Left renal cortex interstitium (tissue), 4 donors: ENCODE results near the gene CORO2B. TPM values are rescaled to one million over a fixed set of nuclear protein-coding genes. Genes with fewer than 3 reads are reported as not detected.

Experiments used
- DNase-seq, 4 donors: peaks; one replicate each; pipeline ENCODE4 v3.0.0-alpha.2; 2013; ENCODE audit warnings: low read depth in 4 of 4, low spot score in 2 of 4, missing footprints in 1 of 4
- polyA plus RNA-seq, 4 donors: library from polyadenylated mRNA; unstranded; fragments of 120-200 nt; gene quantifications; one replicate each; pipeline ENCODE4 v1.2.1, GENCODE V29; 2013; ENCODE audit not compliant: insufficient read length in 4 of 4

The CORO2B gene
- polyA plus RNA-seq, 4 donors, result 20.5 to 24.9 (median 22.8) TPM

- DNase-seq, result no peak
These were observed 135.1 kb downstream of the CORO2B start for GRCh38 chr15:68713874-68714273.

DNA sequence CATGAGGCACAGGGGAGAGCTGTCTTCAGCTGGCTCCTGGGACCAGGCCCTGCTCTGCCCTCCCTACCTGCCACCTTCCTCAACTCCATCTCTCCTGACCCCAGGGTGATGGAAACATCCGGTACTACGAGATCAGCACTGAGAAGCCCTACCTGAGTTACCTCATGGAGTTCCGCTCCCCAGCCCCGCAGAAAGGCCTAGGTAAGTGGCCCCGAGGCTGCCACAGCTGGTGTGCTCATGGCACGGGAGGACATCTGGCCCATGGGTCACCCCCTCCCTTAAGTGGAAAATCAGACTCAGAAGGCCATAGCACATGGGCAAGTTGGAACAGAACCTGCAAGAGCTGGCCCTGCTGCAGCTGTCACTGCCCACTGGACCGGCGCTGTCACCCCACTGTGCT is 136.3 kb downstream of the CORO2B start:
- no peak for DNase-seq

GRCh38 chr15:68717951-68718350 is 139.2 kb downstream of the CORO2B start:
- DNase-seq, result no peak

DNA sequence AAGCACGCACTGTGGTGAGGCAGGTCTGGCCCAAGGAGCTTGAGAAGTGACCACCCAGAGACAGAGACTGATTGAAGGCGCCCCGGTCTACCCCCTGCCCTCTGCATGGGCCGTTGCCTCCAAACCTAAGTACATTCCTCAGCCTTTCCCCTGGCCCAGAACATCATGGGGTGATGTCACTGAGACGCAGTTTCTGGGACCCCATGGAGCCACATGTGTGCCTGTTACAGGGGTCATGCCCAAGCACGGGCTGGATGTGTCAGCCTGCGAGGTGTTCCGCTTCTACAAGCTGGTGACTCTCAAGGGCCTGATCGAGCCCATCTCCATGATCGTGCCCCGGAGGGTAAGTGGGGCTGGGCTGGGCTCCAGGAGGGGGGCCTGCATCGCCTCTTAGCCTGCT is 139.7 kb downstream of the CORO2B start:
- DNase-seq, result no peak

GRCh38 chr15:68719051-68719450 is 140.3 kb downstream of the CORO2B start:
- no peak for DNase-seq

DNA sequence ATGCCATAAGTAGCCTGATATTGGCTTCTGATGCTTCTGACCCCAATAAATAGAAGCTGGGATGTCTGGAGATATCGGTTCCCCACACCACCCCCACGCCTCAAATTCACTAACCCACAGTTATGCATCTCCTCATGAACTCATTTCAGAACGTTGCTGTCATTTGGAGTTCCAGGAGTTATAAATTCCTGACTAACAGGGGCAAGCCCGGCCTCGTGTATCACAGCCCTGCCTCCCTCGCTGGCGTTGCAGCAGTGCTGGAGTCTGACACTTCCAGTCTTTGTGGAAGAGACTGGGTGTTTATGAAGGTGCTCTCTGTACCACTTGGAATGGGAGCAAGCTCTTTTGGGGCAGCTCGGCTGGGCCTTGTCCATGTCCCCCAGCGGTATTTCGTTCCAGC is 140.9 kb downstream of the CORO2B start:
- no peak for DNase-seq

DNA sequence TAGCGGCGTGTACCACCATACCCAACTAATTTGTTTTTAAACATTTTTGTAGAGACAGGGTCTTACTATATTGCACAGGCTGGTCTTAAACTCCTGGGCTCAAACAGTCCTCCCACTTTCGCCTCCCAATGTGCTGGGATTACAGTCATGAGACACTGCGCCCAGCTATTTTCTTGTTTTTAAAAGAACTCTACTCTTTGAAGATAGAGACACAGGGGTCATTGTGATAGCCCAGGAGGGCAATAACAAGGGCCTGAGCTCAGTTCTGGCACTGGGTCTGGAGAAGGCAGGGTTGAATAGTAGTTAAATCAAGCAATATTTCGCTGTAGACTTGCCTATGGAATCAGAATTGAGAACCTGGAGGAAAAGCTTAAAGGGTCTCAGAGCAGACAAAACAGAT is 143.1 kb downstream of the CORO2B start:
- no peak for DNase-seq

- DNase-seq, result no peak
These were observed 146.9 kb downstream of the CORO2B start for GRCh38 chr15:68725736-68726135.

DNA sequence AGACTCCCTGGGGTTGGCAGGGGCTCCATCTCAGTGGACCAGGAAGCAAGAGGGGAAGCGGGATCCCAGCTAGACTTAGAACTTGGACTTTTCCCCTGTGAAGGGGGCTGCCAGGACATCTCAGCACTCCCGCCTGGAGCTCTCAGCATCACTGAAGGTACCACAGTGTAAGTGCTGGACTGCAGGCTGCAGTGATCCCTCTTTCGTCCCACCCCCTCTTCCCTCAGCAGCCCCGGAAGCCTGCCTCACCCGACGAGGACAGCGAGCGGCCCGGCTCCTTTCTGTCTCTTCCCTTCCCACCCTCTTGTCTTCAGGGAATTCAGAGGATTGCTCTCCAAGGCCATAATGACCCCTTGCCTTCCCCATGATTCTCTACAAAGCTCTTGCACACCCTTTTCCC is 147.5 kb downstream of the CORO2B start:
- DNase-seq, result no peak

DNA sequence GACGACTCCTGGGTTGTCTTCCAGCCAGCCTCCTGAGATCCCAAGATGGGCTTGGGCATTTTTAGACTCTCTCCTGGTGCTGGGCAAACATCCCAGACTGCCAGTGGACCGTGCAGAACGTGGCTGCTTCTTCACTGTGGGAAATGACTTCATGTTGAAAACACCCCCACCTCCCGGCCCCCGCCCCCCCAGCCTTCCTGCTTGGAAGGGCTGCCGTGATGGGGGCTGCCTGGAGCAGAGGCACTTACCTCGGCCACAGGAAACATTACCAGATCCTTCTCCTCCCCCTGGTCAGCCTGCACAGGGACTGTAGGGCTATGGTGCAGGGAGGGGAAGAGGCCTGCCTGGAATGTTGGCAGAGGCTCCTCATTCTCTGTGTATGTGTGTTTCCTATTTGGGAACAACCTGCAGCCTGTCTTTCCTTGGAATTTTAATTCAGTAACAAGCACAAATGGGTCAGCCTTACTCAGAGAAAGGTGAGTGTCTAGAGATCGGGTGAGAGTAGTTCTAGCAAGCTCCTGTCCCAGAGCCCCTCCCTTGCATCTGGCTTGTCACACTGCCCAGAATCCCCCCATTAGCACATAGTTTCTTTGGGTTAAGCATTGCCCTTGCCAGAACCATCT is 151.1 kb downstream of the CORO2B start:
- DNase-seq, result peak in 1 of 4 donors; percentile 21

- peak; percentile 44 to 69 (median 56) for DNase-seq
These were observed 151.7 kb downstream of the CORO2B start for GRCh38 chr15:68730471-68730919.

- DNase-seq, result peak in 1 of 4 donors; percentile 32
These were observed 152.4 kb downstream of the CORO2B start for GRCh38 chr15:68730976-68731897.

- no peak for DNase-seq
These were observed 153.7 kb downstream of the CORO2B start for GRCh38 chr15:68732451-68732850.

- DNase-seq, result no peak
These were observed 154.9 kb downstream of the CORO2B start for GRCh38 chr15:68733666-68734065.

- no peak for DNase-seq
These were observed 155.6 kb downstream of the CORO2B start for GRCh38 chr15:68734352-68734751.

GRCh38 chr15:68734881-68735280 is 156.1 kb downstream of the CORO2B start:
- DNase-seq, result no peak

GRCh38 chr15:68735610-68736009 is 156.8 kb downstream of the CORO2B start:
- no peak for DNase-seq

DNA sequence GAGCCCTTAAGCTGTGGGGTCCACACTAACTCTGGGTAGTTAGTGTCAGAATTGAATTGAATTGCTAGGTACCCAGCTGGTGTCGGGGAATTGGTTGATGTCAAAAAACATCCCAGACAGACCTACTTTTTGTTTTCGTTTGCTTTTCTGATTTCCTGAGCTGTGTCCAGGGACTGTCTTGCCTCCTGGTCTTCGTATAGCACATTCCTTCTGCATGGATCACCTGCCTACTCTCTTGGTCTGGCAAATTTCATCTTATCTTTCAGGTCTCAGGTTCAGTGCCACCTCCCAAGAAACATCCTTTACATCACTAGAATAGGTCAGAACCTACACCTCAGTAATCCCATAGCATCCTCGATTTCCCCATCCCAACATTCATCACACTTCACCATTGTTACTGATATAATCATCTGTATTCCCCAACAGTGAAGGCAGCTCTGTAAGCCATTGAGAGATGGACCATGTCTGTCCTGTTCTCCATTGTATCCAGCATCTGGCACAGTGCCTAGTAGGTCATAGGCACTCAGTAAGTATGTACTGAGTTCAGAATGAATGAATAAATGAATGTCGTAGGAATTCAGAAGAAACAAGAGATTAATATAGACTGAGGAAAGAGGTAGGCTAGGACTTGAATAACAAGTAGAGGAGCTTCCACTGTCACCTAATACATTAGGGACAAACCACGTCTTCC is 160.7 kb downstream of the CORO2B start:
- DNase-seq, result no peak

- no peak for DNase-seq
These were observed 164.5 kb downstream of the CORO2B start for GRCh38 chr15:68743256-68743655.

DNA sequence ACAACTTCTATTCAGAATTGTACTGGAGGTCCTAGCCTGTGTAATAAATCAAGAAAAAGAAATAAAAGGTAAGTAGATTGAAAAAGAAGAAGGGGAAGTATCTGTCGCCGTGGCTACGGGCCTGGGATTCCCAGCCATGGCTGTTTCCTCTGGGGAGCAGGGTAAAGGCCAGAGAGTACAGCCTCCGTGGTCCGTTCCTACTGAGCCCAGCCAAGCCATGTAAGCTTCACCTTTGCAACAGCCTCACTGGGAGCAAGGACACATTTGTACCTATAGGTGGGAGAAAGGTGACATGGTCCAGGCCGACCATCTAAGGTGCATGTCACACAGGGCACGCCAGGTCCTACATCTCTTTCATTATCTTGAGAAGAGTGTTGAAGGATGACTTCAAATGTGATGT is 170.6 kb downstream of the CORO2B start:
- DNase-seq, result no peak

DNA sequence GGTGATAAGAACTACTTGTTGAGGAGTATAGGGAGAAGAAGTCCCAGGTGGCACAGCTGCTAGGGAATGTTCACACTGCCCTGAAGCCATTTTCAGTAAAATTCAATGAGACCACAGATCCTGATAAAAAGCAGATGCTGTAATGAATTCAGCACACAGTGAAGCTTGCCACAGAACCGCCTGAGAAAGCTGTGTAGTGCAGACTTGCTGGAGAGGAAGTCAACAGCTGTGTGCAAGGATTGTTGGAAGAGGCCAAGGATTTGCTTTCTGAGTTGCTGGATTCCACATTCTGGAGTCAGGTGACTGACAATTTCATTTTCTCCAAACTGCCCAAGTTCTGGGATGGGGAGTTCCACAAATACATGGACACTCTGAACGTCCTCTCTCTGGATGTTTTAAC is 171.0 kb downstream of the CORO2B start:
- no peak for DNase-seq
